AG09319 (cell line): ENCODE measurements around the gene APOBEC3C.
"Not testable (repeated sequence)": the region's sequence is repeated elsewhere in the genome, so short reads cannot be mapped to it uniquely, and the experiment has no call there.

Source experiments
- DNase-seq: peaks from one replicate; pipeline ENCODE4 v3.0.0-alpha.2; 2010; ENCODE audit warnings: low read depth; ENCODE audit errors: extremely low read depth
- TF ChIP-seq, protein P1 (sequence below): IDR thresholded peaks from 2 replicates; pipeline ENCODE4 v1.5.1; 2011; ENCODE audit warnings: low read depth, mild to moderate bottlenecking, inconsistent platforms, low read length, moderate library complexity

The APOBEC3C gene

DNA sequence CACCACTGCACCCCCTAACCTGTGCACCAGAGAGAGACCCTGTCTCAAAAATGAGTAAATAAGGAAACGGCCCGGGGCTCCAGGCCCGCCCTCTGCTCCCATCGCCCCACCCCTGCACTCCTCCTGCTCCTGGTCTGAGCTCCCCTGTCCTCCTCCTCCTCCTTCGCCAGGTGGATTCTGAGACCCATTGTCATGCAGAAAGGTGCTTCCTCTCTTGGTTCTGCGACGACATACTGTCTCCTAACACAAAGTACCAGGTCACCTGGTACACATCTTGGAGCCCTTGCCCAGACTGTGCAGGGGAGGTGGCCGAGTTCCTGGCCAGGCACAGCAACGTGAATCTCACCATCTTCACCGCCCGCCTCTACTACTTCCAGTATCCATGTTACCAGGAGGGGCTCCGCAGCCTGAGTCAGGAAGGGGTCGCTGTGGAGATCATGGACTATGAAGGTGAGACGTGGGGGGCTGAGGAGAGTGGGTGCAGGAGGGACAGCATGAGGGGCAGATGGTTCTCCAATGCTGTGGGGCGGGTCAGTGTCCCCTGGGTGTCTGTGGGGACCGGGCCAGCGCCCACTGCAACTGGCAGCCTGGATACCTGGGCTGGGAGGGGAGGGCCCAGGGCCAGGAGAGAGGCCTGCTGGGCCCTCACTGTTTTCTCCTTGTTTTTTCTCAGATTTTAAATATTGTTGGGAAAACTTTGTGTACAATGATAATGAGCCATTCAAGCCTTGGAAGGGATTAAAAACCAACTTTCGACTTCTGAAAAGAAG lies 3.7 kb downstream of the APOBEC3C start:
- DNase-seq, result no peak
- TF ChIP-seq, protein P1, sequence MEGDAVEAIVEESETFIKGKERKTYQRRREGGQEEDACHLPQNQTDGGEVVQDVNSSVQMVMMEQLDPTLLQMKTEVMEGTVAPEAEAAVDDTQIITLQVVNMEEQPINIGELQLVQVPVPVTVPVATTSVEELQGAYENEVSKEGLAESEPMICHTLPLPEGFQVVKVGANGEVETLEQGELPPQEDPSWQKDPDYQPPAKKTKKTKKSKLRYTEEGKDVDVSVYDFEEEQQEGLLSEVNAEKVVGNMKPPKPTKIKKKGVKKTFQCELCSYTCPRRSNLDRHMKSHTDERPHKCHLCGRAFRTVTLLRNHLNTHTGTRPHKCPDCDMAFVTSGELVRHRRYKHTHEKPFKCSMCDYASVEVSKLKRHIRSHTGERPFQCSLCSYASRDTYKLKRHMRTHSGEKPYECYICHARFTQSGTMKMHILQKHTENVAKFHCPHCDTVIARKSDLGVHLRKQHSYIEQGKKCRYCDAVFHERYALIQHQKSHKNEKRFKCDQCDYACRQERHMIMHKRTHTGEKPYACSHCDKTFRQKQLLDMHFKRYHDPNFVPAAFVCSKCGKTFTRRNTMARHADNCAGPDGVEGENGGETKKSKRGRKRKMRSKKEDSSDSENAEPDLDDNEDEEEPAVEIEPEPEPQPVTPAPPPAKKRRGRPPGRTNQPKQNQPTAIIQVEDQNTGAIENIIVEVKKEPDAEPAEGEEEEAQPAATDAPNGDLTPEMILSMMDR, result no peak

DNA sequence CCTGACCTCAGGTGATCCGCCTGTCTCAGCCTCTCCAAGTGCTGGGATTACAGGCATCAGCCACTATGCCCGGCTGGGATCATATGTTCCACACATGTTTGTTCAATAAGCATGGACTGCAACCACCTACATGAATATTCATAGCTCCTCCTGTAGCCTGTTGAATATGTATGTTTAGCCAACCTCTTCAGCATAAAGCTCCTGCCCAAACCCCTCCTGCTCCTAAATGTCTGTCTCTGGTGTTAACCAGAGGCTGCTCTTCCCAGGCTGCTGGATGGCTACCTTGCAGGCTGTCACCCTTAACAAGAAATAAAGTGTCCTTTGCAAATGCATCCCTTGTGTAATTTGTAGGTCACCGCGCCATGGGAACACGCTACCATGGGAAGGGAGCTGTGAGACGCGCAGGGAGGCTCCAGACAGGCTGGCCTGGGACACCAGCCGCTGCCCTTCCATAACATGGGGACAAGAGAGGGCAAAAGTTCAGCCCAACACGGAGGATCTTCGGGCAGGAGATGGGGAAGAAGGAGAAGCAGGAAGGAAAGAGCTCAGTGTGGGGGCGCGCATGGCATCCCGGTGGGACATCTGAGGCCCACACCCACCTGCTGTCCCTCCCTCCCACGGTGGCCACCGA lies 6.1 kb downstream of the APOBEC3C start:
- not testable (repeated sequence) for DNase-seq

DNA sequence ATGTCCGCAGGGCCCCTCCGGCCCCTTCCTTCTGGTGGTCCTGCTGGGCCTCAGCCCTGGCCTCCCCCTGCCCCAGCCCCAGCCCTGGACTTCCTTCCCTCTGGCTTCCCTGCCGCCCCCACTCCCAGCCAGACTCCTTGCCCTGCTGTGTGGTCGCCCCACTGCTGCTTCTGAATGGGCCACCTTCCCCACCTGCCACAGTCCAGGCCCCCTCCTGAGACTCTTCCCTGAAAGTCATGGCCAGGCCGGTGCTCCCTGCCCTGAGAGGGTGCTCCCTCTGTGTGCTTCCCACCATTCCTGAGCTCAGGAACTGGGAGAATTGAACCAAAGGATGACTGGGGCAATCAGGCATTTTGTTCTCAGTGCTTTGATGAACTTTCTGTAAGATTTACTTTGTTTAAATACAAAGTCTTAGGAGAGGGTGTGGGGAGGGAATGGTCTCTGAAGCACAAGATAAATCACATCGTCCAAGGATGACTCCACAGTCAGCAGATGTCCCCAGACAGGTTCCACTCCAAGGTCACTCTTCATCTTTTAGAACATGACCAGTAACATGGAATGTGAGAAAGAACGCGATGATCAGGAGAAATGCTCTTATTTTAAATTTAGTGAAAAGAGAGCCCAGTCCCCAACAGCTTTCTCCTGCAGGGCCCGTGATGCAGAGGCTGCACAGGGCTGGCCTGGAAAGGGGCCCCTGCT lies 7.6 kb downstream of the APOBEC3C start:
- no peak for DNase-seq
- TF ChIP-seq, protein P1, result no peak

DNA sequence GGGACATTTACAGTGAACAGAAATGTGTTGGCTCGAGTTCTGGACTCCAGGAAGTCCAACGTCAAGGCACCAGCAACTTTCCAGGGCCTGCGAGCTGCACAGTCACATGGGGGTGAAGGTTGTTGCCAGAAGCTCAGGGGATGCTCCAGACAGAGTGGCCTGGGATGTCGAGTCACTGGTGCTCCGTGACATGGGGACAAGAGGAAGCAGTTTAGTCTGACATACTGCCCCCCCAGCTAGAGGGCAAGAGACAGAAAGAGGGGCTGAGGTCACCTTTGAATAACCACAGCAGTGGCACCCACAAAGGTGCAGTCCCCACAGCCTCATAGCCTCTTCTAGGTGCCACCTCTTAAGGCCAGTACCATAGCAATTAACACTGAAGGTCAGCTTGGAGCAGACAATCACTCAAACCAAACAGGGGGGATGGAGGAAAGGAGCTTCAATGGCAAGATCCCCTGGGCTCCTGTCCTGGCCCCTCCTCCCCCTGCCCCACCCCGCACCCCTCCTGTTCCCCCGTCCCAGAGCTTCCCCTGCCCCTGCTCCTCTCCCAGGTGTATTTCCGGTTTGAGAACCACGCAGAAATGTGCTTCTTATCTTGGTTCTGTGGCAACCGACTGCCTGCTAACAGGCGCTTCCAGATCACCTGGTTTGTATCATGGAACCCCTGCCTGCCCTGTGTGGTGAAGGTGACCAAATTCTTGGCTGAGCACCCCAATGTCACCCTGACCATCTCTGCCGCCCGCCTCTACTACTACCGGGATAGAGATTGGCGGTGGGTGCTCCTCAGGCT lies 10.7 kb downstream of the APOBEC3C start:
- DNase-seq, result no peak
- TF ChIP-seq, protein P1, result no peak

DNA sequence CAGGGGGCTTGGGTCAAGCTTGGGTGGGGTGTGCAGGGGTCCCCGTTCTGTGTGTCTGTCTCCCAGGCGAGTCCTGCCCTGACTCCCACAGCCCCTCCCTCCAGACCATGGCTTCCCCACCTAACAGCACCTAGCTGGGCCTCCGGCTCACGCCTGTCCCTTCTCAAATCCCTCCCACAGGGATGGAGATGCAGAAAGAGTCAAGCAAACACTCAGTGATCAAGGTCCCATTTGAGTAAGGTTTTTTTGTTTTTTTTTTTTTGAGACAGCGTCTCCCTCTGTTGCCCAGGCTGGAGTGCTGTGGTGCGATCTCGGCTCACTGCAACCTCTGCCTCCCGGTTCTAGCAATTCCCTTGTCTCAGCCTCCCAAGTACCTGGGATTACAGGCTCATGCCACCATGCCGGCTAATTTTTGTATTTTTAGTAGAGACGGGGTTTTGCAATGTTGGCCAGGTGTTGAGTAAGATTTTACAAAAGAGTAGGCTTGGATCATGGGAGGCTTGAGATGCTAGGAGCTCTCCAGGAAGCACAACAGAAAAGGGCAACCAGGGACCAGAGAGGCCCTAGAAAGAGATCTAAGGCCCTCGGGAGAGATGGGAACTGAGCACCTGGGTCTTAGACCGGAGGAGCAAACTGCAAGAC lies 12.6 kb downstream of the APOBEC3C start:
- DNase-seq, result no peak
- TF ChIP-seq, protein P1, result no peak

DNA sequence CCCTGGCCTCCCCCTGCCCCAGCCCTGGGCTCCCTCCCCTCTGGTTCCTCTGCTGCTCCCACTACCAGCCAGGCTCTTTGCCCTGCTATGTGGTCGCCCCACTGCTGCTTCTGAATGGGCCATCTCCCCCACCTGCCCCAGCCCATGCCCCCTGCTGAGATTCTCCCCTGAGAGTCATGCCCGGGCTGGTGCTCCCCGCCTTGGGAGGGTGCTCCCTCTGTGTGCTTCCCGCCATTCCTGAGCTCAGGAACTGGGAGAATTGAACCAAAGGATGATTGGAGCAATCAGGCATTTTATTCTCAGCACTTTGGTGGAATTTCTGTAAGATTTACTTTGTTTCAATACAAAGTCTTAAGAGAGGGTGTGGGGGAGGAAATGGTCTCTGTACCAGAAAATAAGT lies 13.7 kb downstream of the APOBEC3C start:
- TF ChIP-seq, protein P1, result no peak
- DNase-seq, result no peak

DNA sequence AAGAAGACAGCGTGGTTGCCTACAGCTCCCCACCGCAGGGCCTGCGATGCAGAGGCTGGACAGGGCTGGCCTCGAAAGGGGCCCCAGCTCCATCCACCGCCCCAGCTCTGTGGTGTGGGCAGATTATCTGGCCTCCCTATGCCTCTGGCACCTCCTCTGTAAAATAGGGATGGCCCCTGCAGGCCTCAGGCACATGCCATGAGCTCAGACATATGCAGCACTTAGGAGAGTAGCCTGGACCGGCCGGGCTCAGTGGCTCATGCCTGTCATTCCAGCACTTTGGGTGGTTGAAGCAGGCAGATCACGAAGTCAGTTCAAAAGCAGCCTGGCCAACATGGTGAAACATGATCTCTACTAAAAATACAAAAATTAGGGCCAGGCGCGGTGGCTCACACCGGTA lies 14.2 kb downstream of the APOBEC3C start:
- DNase-seq, result no peak
- TF ChIP-seq, protein P1, result no peak
